BLaER1 (cell line): ENCODE data around the gene GABRB3.

Source experiments
- H3K27ac ChIP-seq: shearing (Covaris generic); formaldehyde crosslinking; 2 replicates; pipeline ENCODE4 v1.8.1; 2022
- H3K27me3 ChIP-seq: shearing (Covaris generic); formaldehyde crosslinking; 2 replicates; pipeline ENCODE4 v1.8.1; 2022
- H3K36me3 ChIP-seq: shearing (Covaris generic); formaldehyde crosslinking; 2 replicates; pipeline ENCODE4 v1.8.1; 2022
- H3K4me1 ChIP-seq: shearing (Covaris generic); formaldehyde crosslinking; 2 replicates; pipeline ENCODE4 v1.8.1; 2022
- H3K4me2 ChIP-seq: shearing (Covaris generic); formaldehyde crosslinking; 2 replicates; pipeline ENCODE4 v1.8.1; 2022
- H3K4me3 ChIP-seq: shearing (Covaris generic); formaldehyde crosslinking; 2 replicates; pipeline ENCODE4 v1.8.1; 2022
- H3K9ac ChIP-seq: shearing (Covaris generic); formaldehyde crosslinking; 2 replicates; pipeline ENCODE4 v1.8.1; 2022
- H3K9me3 ChIP-seq: shearing (Covaris generic); formaldehyde crosslinking; 2 replicates; pipeline ENCODE4 v1.8.1; 2022
- H4K20me1 ChIP-seq: shearing (Covaris generic); formaldehyde crosslinking; 2 replicates; pipeline ENCODE4 v1.8.1; 2022
- Cebpa-rat ChIP-seq: shearing (Covaris generic); IDR thresholded peaks from 2 replicates; pipeline ENCODE4 v1.8.1; 2022

The GABRB3 gene

GRCh38 chr15:26572602-26573350, 200.1 kb downstream of the GABRB3 start:
- TF ChIP-seq Cebpa-rat, result no peak
- H4K20me1 ChIP-seq, result no peaks in the 10 kb centered on the region
- H3K27ac ChIP-seq, result no peak overlapping the region
- H3K4me3 ChIP-seq, result no peak overlapping the region
- no peaks in the 10 kb centered on the region for H3K36me3 ChIP-seq
- H3K4me2 ChIP-seq, result no peak overlapping the region
- no peaks in the 10 kb centered on the region for H3K9me3 ChIP-seq
- no peak overlapping the region for H3K9ac ChIP-seq
- H3K4me1 ChIP-seq, result no peaks in the 10 kb centered on the region
- H3K27me3 ChIP-seq, result no peaks in the 10 kb centered on the region

GRCh38 chr15:26571346-26571745, 201.5 kb downstream of the GABRB3 start:
- Histone ChIP-seq H3K9me3 (no peaks in the 10 kb centered on the region), H4K20me1 (no peaks in the 10 kb centered on the region), H3K4me1 (no peaks in the 10 kb centered on the region)

GRCh38 chr15:26565542-26565941, 207.3 kb downstream of the GABRB3 start:
- H3K27me3 ChIP-seq, result no peaks in the 10 kb centered on the region
- H3K4me3 ChIP-seq, result no peak overlapping the region
- no peak overlapping the region for H3K27ac ChIP-seq
- H3K36me3 ChIP-seq, result no peaks in the 10 kb centered on the region
- TF ChIP-seq Cebpa-rat, result no peak
- H4K20me1 ChIP-seq, result no peaks in the 10 kb centered on the region
- no peaks in the 10 kb centered on the region for H3K9me3 ChIP-seq
- no peak overlapping the region for H3K4me2 ChIP-seq
- H3K9ac ChIP-seq, result no peak overlapping the region
- H3K4me1 ChIP-seq, result peaks cover 8% of the 10 kb centered on the region; the same call in 1 of the 2 replicates

More at GRCh38 chr15:26571346-26571745, 201.5 kb downstream of the GABRB3 start:
- Histone ChIP-seq H3K4me2 (no peak overlapping the region), H3K27me3 (no peaks in the 10 kb centered on the region), H3K36me3 (no peaks in the 10 kb centered on the region), H3K9ac (no peak overlapping the region), H3K27ac (no peak overlapping the region), H3K4me3 (no peak overlapping the region)
- TF ChIP-seq Cebpa-rat, result no peak

- no peaks in the 10 kb centered on the region for H3K27me3 ChIP-seq
- H3K27ac ChIP-seq, result no peak overlapping the region
- no peaks in the 10 kb centered on the region for H4K20me1 ChIP-seq
- no peak overlapping the region for H3K4me2 ChIP-seq
- H3K4me1 ChIP-seq, result peaks cover 8% of the 10 kb centered on the region; the same call in 1 of the 2 replicates
- H3K4me3 ChIP-seq, result no peak overlapping the region
- no peaks in the 10 kb centered on the region for H3K9me3 ChIP-seq
- H3K36me3 ChIP-seq, result no peaks in the 10 kb centered on the region
- no peak for TF ChIP-seq Cebpa-rat
- H3K9ac ChIP-seq, result no peak overlapping the region
Measured at GRCh38 chr15:26564361-26564760, 208.5 kb downstream of the GABRB3 start.

- Histone ChIP-seq H3K4me3 (no peak overlapping the region), H3K9me3 (no peaks in the 10 kb centered on the region), H3K9ac (no peak overlapping the region), H3K27ac (no peak overlapping the region), H4K20me1 (no peaks in the 10 kb centered on the region), H3K27me3 (no peaks in the 10 kb centered on the region), H3K4me1 (peaks cover 8% of the 10 kb centered on the region; the same call in 1 of the 2 replicates), H3K4me2 (no peak overlapping the region), H3K36me3 (no peaks in the 10 kb centered on the region)
- no peak for TF ChIP-seq Cebpa-rat
Measured at GRCh38 chr15:26562336-26562735, 210.5 kb downstream of the GABRB3 start.

GRCh38 chr15:26561896-26562295, 211.0 kb downstream of the GABRB3 start:
- Histone ChIP-seq H3K36me3 (no peaks in the 10 kb centered on the region), H3K9ac (no peak overlapping the region), H3K27ac (no peak overlapping the region), H3K4me3 (no peak overlapping the region), H4K20me1 (no peaks in the 10 kb centered on the region), H3K27me3 (no peaks in the 10 kb centered on the region), H3K9me3 (no peaks in the 10 kb centered on the region), H3K4me2 (no peak overlapping the region), H3K4me1 (peaks cover 8% of the 10 kb centered on the region; the same call in 1 of the 2 replicates)
- no peak for TF ChIP-seq Cebpa-rat

- TF ChIP-seq Cebpa-rat, result no peak
- H3K9ac ChIP-seq, result no peak overlapping the region
- no peaks in the 10 kb centered on the region for H3K27me3 ChIP-seq
- no peak overlapping the region for H3K4me2 ChIP-seq
- H3K27ac ChIP-seq, result no peak overlapping the region
- peaks cover 8% of the 10 kb centered on the region; the same call in 1 of the 2 replicates for H3K4me1 ChIP-seq
- no peaks in the 10 kb centered on the region for H4K20me1 ChIP-seq
- H3K4me3 ChIP-seq, result no peak overlapping the region
- no peaks in the 10 kb centered on the region for H3K9me3 ChIP-seq
- no peaks in the 10 kb centered on the region for H3K36me3 ChIP-seq
Measured at GRCh38 chr15:26561130-26561529, 211.7 kb downstream of the GABRB3 start.

GRCh38 chr15:26555898-26556297, 217.0 kb downstream of the GABRB3 start:
- Histone ChIP-seq H3K4me2 (no peak overlapping the region), H3K4me1 (no peaks in the 10 kb centered on the region), H3K27me3 (no peaks in the 10 kb centered on the region), H3K36me3 (no peaks in the 10 kb centered on the region), H3K9me3 (no peaks in the 10 kb centered on the region), H3K27ac (no peak overlapping the region), H3K9ac (no peak overlapping the region), H4K20me1 (no peaks in the 10 kb centered on the region), H3K4me3 (no peak overlapping the region)
- no peak for TF ChIP-seq Cebpa-rat

- Histone ChIP-seq H3K9ac (no peak overlapping the region), H4K20me1 (no peaks in the 10 kb centered on the region), H3K9me3 (no peaks in the 10 kb centered on the region), H3K27ac (no peak overlapping the region), H3K27me3 (no peaks in the 10 kb centered on the region), H3K36me3 (no peaks in the 10 kb centered on the region), H3K4me3 (no peak overlapping the region), H3K4me1 (no peaks in the 10 kb centered on the region), H3K4me2 (no peak overlapping the region)
- TF ChIP-seq Cebpa-rat, result no peak
Measured at GRCh38 chr15:26551473-26551872, 221.4 kb downstream of the GABRB3 start.

GRCh38 chr15:26550880-26551279, 222.0 kb downstream of the GABRB3 start:
- H3K4me1 ChIP-seq, result no peaks in the 10 kb centered on the region
- H3K27me3 ChIP-seq, result no peaks in the 10 kb centered on the region
- no peaks in the 10 kb centered on the region for H4K20me1 ChIP-seq
- H3K4me2 ChIP-seq, result no peak overlapping the region
- H3K36me3 ChIP-seq, result no peaks in the 10 kb centered on the region
- H3K4me3 ChIP-seq, result no peak overlapping the region
- H3K9ac ChIP-seq, result no peak overlapping the region
- no peaks in the 10 kb centered on the region for H3K9me3 ChIP-seq
- no peak overlapping the region for H3K27ac ChIP-seq
- TF ChIP-seq Cebpa-rat, result no peak

GRCh38 chr15:26537663-26538062, 235.2 kb downstream of the GABRB3 start:
- TF ChIP-seq Cebpa-rat, result no peak
- H3K4me2 ChIP-seq, result no peak overlapping the region
- H3K27ac ChIP-seq, result no peak overlapping the region
- H3K9me3 ChIP-seq, result no peaks in the 10 kb centered on the region
- H4K20me1 ChIP-seq, result no peaks in the 10 kb centered on the region
- no peaks in the 10 kb centered on the region for H3K4me1 ChIP-seq
- no peaks in the 10 kb centered on the region for H3K36me3 ChIP-seq
- no peak overlapping the region for H3K9ac ChIP-seq
- H3K4me3 ChIP-seq, result no peak overlapping the region
- H3K27me3 ChIP-seq, result no peaks in the 10 kb centered on the region
